Loucy (cell line): ENCODE results near the gene PKIB.

Source experiments
- CTCF ChIP-seq: fragments of 200-600 bp; sonication (generic); conservative IDR thresholded peaks from 2 replicates; pipeline ENCODE4 v1.5.1; 2014; ENCODE audit warnings: mild to moderate bottlenecking, antibody characterized with exemption, low read length
- EZH2phosphoT487 ChIP-seq: fragments of 200-600 bp; IDR thresholded peaks from 2 replicates; pipeline ENCODE4 v1.6.1; 2018; ENCODE audit warnings: antibody characterized with exemption, mild to moderate bottlenecking, moderate library complexity, borderline replicate concordance

- TF ChIP-seq CTCF, result no peak
- no peak for TF ChIP-seq EZH2phosphoT487
Measured at GRCh38 chr6:122733259-122733658, 123.1 kb downstream of the PKIB start.
